GM19035 (cell line): ENCODE results near the gene F2.
"Not testable (repeated sequence)": the region's sequence is repeated elsewhere in the genome, so short reads cannot be mapped to it uniquely, and the experiment has no call there.

Experiments used
- ATAC-seq: cut with Tn5 transposase; IDR thresholded peaks from one replicate; pipeline ENCODE4 v1.9.1; 2021; ENCODE audit not compliant: unreplicated experiment

Gene F2

DNA sequence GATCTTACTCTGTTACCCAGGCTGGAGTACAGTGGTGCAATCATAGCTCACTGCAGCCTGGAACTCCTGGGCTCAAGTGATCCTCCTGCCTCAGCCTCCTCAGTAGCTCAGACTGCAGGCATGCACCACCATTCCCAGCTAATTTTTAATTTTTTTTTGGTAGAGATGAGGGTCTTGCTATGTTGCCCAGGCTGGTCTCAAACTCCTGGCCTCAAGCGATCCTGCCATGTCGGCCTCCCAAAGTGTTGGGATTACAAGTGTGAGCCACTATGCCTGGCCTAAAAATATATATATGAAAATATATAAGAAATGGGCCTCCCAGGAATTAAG is 1.2 kb upstream of the F2 start:
- not testable (repeated sequence) for ATAC-seq

DNA sequence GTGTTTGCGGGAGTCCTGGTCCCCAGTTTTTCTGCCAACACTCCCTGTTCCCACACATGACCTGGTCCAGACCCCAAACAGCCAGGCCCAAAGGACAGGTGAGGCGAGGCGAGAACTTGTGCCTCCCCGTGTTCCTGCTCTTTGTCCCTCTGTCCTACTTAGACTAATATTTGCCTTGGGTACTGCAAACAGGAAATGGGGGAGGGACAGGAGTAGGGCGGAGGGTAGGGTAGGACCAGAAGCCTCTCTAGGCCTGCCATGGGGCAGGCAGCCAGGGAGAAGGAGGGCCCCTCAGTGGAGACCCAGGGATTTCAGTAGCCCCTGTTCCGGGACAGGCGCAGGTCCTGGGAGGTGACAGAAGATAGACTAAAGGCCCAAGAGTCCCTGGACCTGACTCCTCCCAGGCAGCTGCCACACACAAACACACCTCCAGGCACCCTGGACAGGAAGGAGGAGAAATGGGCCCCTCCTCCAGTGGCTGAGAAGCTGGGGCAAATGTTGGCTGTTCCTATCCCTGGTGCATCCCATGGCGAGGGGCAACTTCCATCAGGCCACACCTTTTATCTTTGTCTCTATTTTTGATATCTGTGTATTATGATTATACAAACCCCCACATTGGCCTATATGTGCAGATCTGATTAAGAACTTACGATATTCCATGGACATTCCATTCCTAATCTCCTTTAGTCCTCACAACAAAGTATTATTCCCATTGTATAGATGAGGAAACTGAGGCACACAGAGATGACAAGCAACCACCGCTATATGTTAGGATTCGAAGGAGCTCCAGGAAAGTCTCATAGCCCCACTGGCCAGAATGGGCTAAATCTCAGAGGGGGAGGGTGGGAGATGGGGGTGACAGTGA is 626 bp upstream of the F2 start:
- no peak for ATAC-seq

DNA sequence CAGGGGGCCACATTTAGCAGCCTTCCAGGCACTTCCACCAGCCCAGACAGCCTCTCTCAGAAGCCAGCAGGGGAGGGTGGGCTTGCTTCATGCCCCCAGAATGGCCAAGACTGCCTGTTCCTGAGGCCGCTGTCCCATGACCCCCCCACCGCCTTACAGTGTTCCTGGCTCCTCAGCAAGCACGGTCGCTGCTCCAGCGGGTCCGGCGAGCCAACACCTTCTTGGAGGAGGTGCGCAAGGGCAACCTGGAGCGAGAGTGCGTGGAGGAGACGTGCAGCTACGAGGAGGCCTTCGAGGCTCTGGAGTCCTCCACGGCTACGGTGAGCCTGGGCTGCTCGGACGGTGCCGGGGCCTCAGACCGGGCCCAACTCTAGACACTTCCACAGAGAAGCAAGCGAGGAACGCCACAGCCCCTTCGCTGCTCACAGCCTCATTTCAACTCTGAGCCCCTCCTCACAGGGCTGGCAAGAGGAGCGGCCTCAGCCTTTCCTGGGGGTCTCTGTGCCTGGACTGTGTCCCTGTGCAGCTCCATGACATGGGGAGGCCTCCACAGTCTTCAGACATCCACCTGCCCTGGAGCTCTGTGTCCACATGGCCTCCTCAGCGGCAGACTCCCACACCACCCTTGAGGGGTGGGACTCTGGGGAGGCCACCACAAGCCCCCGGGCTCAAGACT is 668 bp downstream of the F2 start:
- no peak for ATAC-seq

DNA sequence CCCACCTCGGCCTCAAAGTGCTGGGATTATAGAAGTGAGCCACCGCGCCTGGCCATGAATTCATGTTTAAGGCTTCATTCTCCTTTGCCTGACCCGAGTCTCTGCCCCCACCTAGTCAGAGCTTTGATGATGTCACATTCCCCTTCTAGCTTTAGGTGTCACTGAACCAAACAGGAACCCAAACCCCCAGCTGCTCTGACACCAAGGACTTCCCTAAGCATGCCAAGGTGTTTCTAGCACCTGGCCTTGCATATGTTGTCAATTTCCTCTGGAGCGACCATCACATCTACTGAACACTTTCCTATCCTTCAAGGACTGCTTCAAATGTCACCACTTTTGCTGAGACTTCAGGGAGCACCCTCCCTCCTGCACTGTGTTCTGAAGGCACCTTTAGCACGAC is 2.3 kb downstream of the F2 start:
- ATAC-seq: no peak

DNA sequence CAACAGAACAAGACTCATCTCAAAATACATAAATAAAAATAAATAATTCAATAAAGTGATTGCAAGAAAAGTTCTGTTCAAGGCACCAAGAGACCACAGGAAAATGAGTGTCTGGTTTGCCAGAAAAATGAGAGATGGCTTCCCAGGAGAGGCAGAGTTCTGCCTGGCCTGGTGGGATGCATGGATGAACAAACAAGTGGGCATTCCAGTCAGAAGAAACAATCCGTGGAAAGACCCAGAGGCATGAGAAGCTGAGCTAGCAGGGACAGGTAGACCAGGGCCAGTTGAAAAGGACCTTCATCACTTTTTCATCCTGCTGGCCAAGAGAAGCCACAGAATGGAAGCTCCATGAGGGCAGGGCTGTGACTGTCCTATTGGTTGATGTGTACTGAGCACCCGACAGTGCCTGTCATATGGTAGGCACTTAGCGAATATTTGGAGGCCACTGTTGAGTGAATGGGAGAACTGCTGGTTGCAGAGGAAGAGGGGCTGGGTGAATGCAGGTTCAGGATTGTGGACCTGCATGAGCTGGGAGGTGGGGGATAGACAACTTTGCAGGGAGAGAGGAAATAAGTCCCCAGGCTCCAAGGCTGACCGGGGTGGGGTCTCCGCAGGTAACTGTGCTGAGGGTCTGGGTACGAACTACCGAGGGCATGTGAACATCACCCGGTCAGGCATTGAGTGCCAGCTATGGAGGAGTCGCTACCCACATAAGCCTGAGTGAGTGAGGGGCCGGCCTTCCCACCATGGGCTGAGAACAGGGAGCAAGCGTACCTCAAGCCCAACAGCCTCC is 3.7 kb downstream of the F2 start:
- ATAC-seq: no peak

DNA sequence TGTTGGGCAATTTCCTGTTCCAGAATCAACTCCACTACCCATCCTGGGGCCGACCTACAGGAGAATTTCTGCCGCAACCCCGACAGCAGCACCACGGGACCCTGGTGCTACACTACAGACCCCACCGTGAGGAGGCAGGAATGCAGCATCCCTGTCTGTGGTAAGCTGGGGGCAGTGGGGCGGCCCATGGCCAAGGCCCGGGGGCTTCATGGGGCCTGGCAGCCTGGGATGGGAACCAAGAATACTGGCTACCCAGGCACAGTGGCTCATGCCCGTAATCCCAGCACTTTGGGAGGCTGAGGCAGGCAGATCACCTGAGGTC is 4.3 kb downstream of the F2 start:
- ATAC-seq: no peak

DNA sequence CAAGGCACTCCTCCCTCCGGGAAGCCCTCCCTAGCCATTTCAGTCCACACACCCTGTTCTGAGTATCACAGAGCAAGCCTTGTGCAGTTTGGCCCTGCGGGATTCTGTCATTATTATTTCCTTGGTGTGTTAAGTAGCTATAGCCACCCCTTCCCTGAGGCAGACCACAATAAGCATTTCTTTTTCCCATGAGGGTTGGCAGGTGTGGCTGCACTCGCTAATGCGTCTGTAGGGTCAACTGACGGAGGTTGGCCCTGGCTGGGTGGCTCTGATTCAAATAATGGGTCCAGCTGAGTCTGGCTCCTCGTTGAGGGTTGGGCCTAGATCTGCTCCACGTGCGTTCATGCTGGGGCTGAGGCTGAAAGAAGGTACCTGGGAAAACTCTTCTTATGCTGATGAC is 5.1 kb downstream of the F2 start:
- ATAC-seq: no peak

DNA sequence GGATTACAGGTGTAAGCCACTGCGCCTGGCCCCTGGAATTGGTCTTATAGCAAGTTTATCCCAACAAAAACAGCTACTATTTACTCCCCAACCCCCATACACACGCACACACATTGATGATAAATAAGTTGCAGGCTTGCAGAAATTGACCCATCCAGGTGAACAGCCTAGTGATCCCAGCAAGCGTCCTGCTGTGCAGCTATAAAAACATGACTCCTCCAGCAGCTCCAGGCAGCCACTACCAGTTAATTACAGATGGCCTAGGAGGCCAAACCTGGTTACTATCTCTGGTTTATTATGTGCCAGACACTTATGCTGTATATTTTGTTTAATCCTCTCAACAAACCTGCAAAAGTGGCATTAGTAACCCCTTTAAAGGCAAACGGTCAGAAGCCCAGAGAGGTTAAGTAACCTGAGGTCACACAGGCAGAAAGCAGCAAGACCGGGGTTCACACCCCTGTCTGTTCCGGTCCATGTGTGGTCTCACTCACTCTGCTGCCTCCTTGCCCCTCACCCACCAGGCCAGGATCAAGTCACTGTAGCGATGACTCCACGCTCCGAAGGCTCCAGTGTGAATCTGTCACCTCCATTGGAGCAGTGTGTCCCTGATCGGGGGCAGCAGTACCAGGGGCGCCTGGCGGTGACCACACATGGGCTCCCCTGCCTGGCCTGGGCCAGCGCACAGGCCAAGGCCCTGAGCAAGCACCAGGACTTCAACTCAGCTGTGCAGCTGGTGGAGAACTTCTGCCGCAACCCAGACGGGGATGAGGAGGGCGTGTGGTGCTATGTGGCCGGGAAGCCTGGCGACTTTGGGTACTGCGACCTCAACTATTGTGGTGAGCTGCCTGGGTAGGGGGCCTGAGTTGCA is 6.6 kb downstream of the F2 start:
- no peak for ATAC-seq

DNA sequence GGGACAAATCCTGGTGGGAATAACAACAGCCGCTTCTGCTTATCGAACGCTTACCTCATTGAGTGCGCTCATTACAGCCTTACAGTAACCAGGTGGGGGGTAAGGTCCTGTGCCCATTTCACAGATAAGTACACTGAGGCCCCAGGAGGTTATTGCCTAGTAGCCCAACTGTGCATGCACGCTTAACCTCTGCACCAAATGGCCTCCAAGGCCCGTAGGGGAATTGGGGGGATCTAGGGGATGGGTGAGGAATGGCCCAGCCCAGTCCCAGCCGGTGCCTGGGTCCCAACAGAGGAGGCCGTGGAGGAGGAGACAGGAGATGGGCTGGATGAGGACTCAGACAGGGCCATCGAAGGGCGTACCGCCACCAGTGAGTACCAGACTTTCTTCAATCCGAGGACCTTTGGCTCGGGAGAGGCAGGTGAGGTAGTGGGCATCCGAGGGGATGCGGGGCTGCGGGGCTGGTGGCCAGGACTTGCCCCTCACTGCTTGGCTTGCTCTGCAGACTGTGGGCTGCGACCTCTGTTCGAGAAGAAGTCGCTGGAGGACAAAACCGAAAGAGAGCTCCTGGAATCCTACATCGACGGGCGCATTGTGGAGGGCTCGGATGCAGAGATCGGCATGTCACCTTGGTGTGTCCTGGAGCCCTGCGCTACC is 7.3 kb downstream of the F2 start:
- no peak for ATAC-seq

DNA sequence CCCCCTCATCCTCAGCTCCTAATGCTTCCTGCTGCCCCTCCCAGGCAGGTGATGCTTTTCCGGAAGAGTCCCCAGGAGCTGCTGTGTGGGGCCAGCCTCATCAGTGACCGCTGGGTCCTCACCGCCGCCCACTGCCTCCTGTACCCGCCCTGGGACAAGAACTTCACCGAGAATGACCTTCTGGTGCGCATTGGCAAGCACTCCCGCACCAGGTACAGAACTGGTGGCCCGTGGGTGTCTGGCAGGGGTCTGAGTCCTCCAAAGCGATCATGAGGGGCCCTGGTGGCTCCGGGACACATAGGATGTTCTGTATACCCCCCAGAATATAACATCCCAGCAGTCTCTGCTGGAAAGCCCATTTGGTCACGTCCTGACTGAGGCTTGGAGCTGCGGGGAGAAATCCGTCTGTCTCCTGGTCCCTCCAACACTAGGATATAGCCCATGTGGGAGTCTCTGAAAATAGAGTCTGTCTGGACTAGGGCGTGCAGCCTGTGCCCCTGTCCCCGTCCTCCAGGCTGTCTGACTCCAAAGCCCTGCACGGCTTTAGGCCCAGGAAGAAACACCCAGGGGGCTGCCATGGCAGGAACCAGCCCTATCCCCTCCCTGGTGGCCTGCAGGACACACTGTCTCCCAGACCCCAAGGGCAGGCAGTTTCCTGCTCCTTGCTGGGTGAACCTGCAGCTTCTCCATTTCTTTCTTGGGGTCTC is 9.1 kb downstream of the F2 start:
- no peak for ATAC-seq

DNA sequence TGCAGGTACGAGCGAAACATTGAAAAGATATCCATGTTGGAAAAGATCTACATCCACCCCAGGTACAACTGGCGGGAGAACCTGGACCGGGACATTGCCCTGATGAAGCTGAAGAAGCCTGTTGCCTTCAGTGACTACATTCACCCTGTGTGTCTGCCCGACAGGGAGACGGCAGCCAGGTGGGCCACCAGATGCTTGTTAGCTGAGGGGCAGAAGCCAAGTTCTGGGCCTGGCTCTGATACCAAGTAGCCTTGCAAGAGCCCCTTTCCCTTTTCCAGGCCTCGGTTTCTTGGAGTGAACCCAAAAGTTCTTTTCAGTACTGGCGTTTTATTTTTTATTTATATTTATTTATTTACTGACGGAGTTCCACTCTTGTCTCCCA is 9.6 kb downstream of the F2 start:
- no peak for ATAC-seq

DNA sequence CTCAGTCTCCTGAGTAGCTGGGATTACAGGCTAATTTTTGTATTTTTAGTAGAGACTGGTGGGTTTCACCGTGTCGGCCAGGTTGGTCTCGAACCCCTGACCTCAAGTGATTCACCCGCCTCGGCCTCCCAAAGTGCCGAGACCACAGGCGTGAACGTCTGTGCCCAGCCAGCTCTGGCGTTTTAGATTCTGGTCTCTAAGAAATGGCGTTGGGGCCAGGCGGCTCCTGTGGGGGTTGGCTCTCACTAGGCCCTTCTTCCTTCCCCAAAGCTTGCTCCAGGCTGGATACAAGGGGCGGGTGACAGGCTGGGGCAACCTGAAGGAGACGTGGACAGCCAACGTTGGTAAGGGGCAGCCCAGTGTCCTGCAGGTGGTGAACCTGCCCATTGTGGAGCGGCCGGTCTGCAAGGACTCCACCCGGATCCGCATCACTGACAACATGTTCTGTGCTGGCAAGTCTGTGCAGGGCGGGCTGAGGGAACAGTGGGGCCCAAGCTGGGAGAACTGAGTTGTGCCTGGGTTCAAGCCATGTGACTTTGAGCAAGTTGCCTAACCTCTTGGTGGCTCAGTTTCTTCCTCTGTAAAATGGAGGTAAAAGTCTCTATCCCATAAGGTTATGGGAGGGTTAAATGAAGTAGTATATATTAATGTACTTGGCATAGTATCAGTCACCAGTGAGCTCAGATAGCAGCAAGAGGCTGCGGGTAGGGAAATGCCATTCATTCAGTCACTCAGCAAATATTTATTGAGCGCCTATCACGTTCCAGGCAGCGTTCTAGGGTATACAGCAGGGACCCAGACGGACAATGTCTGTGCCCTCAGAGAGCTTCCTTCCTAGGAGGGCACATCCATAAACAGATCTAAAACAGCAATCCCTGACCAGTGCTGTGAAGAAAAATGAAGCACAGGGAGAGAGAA is 10.4 kb downstream of the F2 start:
- no peak for ATAC-seq

DNA sequence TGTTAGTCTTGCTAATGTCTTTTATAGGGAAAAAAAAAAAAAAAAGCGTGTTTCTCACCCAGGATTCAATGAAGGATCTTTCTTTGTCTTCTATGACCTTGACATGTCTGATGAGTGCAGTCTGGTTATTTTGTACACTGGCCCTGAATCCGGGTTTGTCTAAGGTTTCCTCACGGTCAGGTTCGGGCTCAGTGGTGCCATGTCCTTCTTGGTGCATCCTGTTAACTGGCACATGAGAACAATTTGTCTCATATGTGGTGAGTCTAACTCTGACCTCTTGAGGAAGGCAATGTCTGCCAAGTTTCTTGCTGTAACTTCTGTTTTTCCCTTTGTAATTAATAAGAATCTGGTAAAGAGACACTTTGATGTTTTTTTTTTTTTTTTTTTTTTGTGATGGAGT is 12.5 kb downstream of the F2 start:
- no peak for ATAC-seq

DNA sequence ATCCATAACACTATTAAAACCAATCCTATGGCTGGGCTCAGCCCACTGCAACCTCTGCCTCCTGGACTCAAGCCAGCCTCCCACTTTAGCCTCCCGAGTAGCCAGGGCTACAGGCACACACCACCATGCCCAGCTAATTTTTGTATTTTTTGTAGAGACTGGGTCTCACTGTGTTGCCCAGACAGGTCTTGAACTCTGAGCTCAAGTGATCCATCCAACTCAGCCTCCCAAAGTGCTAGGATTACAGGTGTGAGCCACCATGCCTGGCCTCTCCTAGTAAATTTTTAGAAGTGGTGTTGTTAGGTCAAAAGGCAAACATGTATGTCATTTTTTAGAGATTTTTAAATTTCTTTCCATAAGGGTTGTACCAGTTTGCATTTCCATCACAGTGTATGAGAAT is 14.2 kb downstream of the F2 start:
- no peak for ATAC-seq

DNA sequence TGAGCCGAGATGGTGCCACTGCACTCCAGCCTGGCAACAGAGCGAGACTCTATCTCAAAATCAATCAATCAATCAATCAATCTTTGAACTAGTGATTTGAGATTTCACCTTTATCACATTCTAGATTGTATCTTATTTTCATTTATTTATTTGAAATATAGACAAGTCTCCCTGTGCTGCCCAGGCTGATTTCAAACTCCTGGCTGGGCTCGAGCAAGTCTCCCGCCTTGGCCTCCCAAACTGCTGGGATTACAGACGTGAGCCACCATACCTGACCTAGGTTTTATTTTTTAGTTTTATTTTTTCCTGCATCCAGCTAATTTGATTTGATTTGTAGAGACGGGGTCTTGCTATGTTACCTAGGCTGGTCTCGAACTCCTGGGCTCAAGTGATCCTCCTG is 17.1 kb downstream of the F2 start:
- no peak for ATAC-seq

DNA sequence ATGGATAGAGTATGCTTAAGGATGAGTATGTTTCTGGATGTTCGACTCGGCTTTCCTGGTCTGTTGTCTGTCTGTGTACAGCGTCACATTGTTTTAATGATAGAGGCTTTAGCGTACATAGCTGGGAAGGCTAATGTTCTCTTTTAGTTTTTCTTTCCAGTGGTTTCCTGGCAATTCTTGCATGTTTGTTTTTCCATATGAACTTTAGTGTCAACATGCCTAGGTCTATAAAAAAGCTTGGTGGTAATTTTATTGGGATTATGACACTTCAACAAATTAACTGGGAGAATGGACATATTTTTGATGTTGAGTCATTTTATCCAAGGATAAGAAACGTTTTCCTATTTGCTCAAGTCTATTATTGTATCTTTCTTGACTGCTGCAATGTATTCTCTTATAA is 17.6 kb downstream of the F2 start:
- ATAC-seq: no peak

DNA sequence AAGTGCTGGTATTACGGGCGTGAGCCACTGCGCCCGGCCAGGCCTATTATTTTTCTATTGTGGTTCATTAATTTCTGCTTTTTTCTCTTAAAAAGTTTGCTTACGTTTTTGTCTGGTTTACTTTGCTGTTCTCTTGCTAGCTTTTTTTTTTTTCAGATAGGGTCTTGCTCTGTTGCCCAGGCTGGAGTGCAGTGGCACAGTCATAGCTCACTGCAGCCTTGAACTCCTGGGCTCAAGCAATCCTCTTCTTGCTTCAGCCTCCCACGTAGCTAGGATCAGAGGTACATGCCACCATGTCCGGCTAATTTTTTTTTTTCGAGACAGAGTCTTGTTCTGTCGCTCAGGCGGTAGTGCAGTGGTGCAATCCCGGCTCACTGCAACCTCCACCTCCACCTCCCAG is 18.7 kb downstream of the F2 start:
- ATAC-seq: no peak

DNA sequence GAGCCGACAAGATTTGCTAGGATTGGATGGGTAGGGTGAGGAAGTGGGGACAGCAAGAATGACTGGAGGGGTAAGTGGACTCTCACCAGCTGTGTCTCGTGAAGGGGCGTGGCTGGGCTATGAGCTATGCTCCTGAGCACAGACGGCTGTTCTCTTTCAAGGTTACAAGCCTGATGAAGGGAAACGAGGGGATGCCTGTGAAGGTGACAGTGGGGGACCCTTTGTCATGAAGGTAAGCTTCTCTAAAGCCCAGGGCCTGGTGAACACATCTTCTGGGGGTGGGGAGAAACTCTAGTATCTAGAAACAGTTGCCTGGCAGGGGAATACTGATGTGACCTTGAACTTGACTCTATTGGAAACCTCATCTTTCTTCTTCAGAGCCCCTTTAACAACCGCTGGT is 19.9 kb downstream of the F2 start:
- no peak for ATAC-seq
